Thyroid gland (tissue), 4 donors: ENCODE results near the gene RB1. TPM values are rescaled to one million over a fixed set of nuclear protein-coding genes. Genes with fewer than 3 reads are reported as not detected.

ENCODE experiments used
- DNase-seq, 2 donors: peaks; one replicate each; pipeline ENCODE4 v3.0.0-alpha.2; 2019
- H3K27ac ChIP-seq, 3 donors: fragments of 200-600 bp; sonication (generic); 1 replicate in 2 of 3; 2 replicates in 1 of 3; pipeline ENCODE4 v1.5.1; 2016 to 2019; ENCODE audit warnings: mild to moderate bottlenecking in 1 of 3, moderate library complexity in 1 of 3
- H3K27me3 ChIP-seq: fragments of 200-600 bp; sonication (generic); one replicate; pipeline ENCODE4 v1.5.1; 2019
- H3K36me3 ChIP-seq, 2 donors: fragments of 200-600 bp; sonication (generic); one replicate each; pipeline ENCODE4 v1.5.1; 2016 to 2019
- H3K4me1 ChIP-seq, 2 donors: fragments of 200-600 bp; sonication (generic); one replicate each; pipeline ENCODE4 v1.5.1; 2017 to 2019
- H3K4me3 ChIP-seq, 3 donors: fragments of 200-600 bp; sonication (generic); replicated peaks in 1 of 3; 1 replicate in 2 of 3; 2 replicates in 1 of 3; pipeline ENCODE4 v1.5.1; 2016; ENCODE audit warnings: mild to moderate bottlenecking in 1 of 3
- H3K9me3 ChIP-seq: fragments of 200-600 bp; sonication (generic); one replicate; pipeline ENCODE4 v1.5.1; 2017
- CTCF ChIP-seq, 6 experiments: fragments of 200-600 bp in 3 of 6; fragments of 450-650 bp in 3 of 6; sonication (generic) in 3 of 6; IDR thresholded peaks; one replicate each; pipeline ENCODE4 v1.5.1; 2016 to 2019; ENCODE audit warnings: antibody characterized with exemption in 6 of 6, mild to moderate bottlenecking in 2 of 6, inconsistent platforms in 1 of 6, moderate library complexity in 1 of 6
- POLR2A ChIP-seq, 2 donors: fragments of 450-650 bp; IDR thresholded peaks; one replicate each; pipeline ENCODE4 v1.6.1; 2017; ENCODE audit warnings: antibody characterized with exemption in 2 of 2, mild to moderate bottlenecking in 2 of 2, moderate library complexity in 1 of 2
- WGBS, 2 donors: methylation state at CpG; one replicate each; pipeline ENCODE4 v1.1.5; 2017; 5-methylcytosine and 5-hydroxymethylcytosine counted together
- intact Hi-C: fragments of 100-400 bp; cut with DNase I; formaldehyde crosslinking; loops from one replicate; pipeline ENCODE4 v1.15.1; 2023
- total RNA-seq, 4 donors: library from RNA; depleted of rRNA; stranded (reverse); fragments of >200 nt; gene quantifications; one replicate each; pipeline ENCODE4 v1.2.3, GENCODE V29; 2016

The RB1 gene
- total RNA-seq, 4 donors from 2014 or later = 38.5 to 62.1 (median 41.8) TPM

DNA sequence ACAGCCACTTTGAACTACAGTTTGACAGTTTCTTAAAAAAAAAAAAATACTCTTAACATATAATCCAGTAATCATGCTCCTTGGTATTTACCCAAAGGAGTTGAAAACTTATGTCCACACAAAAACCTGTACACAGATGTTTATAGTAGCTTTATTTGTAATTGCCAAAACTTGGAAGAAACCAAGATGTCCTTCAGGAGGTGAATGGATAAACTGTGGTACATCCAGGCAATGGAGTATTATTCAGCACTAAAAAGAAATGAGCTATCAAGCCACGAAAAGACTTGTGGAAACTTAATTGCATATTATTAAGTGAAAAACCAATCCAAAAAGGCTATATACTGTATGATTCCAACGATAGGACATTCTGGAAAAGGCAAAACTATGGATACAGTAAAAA lies 184.4 kb downstream of the RB1 start:
- no peak overlapping the region for H3K27ac ChIP-seq
- no peaks in the 10 kb centered on the region for H3K4me1 ChIP-seq
- H3K36me3 ChIP-seq = peaks cover 0 to 5% of the 10 kb centered on the region in 2 donors
- intact Hi-C loops = no loop called here
- H3K4me3 ChIP-seq = no peak overlapping the region
- H3K27me3 ChIP-seq = no peaks in the 10 kb centered on the region
- no peak for DNase-seq
- 96% methylated on average over 2 of the region's 2 CpGs for WGBS, 2 donors
- TF ChIP-seq CTCF (IDR thresholded peaks at IDR 0.05) (no peak), POLR2A (IDR thresholded peaks at IDR 0.05) (no peak)
- H3K9me3 ChIP-seq = no peaks in the 10 kb centered on the region

DNA sequence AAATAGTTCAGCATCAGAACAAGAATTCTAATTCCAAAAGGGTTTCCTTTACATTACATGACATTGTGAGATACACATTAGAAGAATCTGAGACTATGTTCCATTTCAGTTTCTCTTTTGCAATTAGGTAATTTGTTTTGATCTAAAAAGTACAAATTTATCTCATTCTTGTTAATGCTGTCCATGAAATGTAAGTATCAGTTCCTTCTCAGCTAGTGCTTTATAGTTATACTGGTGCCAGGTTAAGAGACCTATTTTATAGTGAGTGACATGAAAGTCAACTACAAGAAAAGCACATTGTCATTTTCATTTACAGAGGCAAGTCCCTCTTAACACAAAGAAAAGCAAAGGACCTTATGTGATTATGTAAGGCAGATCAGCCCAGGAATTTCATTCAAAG lies 185.4 kb downstream of the RB1 start:
- H3K9me3 ChIP-seq = no peaks in the 10 kb centered on the region
- no peak for DNase-seq
- intact Hi-C loops = no loop called here

DNA sequence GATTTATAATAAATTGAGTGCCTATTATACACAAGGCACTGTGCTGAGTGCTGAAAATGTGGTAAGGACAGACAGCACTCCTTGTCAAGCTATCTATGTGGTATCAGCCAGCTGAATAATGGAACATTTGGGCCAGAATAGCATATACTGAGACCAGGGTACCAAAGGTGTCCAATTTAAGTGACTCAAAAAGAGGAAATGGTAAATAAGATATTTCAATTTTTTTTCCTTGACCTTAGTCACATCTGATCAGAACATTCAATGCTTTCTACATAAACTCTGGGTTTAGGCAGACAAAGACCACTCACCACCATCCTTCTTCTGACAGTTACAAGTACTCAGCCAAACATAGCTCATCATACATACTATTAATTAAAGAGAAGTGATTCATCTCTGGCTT lies 186.1 kb downstream of the RB1 start:
- Histone ChIP-seq H3K27ac (no peak overlapping the region), H3K4me3 (no peak overlapping the region), H3K36me3 (peaks cover 0 to 5% of the 10 kb centered on the region in 2 donors), H3K27me3 (no peaks in the 10 kb centered on the region), H3K4me1 (no peaks in the 10 kb centered on the region), H3K9me3 (no peaks in the 10 kb centered on the region)
- DNase-seq = no peak
- intact Hi-C loops = no loop called here
- no peak for TF ChIP-seq CTCF (IDR thresholded peaks at IDR 0.05)
- no peak for TF ChIP-seq POLR2A (IDR thresholded peaks at IDR 0.05)

More for the DNA sequence above, 185.4 kb downstream of the RB1 start:
- H3K4me1 ChIP-seq = no peaks in the 10 kb centered on the region
- peaks cover 0 to 5% of the 10 kb centered on the region in 2 donors for H3K36me3 ChIP-seq
- TF ChIP-seq CTCF (IDR thresholded peaks at IDR 0.05) (no peak), POLR2A (IDR thresholded peaks at IDR 0.05) (no peak)
- no peak overlapping the region for H3K4me3 ChIP-seq
- no peaks in the 10 kb centered on the region for H3K27me3 ChIP-seq
- no peak overlapping the region for H3K27ac ChIP-seq

GRCh38 chr13:48490241-48490640 lies 186.7 kb downstream of the RB1 start:
- Histone ChIP-seq H3K4me3 (no peak overlapping the region), H3K27me3 (no peaks in the 10 kb centered on the region), H3K9me3 (no peaks in the 10 kb centered on the region), H3K36me3 (peaks cover 0 to 5% of the 10 kb centered on the region in 2 donors), H3K4me1 (no peaks in the 10 kb centered on the region), H3K27ac (peak overlapping the region in 1 of 3 donors; percentile 8)
- intact Hi-C loops = no loop called here
- no peak for DNase-seq
- WGBS, 2 donors = 97 to 98% methylated on average over 3 of the region's 3 CpGs
- TF ChIP-seq CTCF (IDR thresholded peaks at IDR 0.05) = no peak
- TF ChIP-seq POLR2A (IDR thresholded peaks at IDR 0.05) = no peak

DNA sequence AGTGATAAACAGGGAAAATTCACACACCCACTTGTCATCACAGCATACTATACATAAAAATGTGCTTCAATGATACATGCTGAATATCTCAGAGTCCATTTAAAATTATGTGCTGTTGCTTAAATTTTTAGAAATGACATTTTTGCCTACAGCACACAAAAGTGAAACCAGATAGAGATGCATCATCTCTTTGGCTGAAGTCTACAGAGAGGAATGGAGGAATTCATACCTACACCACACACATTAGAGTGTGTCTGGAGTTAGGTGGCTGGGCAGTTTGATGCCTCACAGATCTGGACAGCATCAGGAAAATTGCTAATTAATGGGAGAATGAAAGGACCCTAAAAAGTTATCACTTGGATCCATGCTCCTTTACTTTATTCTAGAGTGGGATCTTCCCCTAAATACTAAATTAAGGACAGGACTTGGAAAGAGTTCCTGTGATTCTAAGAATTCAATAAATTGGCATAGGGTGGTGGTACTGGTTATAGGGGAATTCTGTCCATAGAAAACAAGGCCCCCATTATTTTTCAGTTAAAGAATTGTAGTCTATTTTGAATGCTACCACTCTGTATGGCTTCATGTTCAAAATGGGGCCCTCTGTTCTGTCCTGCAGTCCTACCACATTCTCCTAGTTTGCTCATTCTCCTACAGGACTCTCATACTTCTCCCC lies 188.0 kb downstream of the RB1 start:
- Histone ChIP-seq H3K4me3 (no peak overlapping the region), H3K4me1 (no peaks in the 10 kb centered on the region), H3K9me3 (no peaks in the 10 kb centered on the region), H3K36me3 (peaks cover 0 to 5% of the 10 kb centered on the region in 2 donors), H3K27ac (peak overlapping the region in 2 of 3 donors; percentile 8 to 26), H3K27me3 (no peaks in the 10 kb centered on the region)
- DNase-seq = no peak
- intact Hi-C loops = no loop called here
- TF ChIP-seq CTCF (IDR thresholded peaks at IDR 0.05) (no peak), POLR2A (IDR thresholded peaks at IDR 0.05) (no peak)
